Activated T-cell treated with anti-CD3 and anti-CD28 coated beads, Interleukin-2, amount 50 U/mL, for 48 hours (primary cell): ENCODE results near the gene RASA1.
"Not testable (repeated sequence)": the region's sequence is repeated elsewhere in the genome, so short reads cannot be mapped to it uniquely, and the experiment has no call there.

ENCODE experiments used
- DNase-seq, 2 experiments: peaks; one replicate each; pipeline ENCODE4 v3.0.0-alpha.2; 2020

Gene RASA1

GRCh38 chr5:87287266-87287665 is 19.6 kb downstream of the RASA1 start:
- DNase-seq, result not testable (repeated sequence)

GRCh38 chr5:87298692-87299362 is 31.1 kb downstream of the RASA1 start:
- DNase-seq, result no peak

DNA sequence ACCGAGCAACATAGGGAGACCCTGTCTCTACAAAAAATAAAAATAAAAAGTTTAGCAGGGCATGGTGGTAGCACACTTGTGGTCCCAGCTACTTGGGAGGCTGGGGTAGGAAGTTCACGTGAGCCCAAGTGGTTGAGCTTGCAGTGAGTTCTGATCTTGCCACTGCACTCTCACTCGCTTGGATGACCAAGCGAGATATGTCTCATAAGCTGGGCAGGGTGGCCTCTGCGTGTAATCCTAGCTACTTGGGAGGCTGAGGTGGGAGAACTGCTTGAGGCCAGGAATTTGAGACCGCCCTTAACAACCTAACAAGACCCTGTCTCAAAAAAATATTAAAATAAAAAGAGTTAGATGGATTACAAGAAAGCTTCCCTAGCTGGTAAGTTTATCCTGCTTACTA is 32.5 kb downstream of the RASA1 start:
- no peak for DNase-seq

- peak in 1 of 2 experiments; percentile 55 for DNase-seq
Observed at GRCh38 chr5:87300744-87301143, 33.1 kb downstream of the RASA1 start.

DNA sequence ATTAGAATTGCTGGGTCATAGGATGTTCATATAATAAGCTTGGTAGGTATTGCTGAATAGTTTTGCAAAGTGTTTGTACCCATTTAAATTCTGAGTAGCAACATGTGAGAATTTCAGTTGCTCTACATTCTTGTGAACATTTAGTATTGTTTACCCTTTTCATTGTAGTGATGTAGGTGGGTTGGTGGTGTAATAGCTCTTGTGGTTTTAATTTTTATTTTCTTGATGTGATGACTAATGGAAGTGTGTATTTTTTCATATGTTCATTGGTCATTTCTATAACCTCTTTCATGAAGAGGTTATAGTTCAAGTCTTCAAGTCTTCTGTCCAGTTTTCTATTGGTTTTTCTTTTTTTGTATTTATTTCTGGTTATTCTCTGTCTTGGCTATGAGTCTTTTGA is 34.4 kb downstream of the RASA1 start:
- no peak for DNase-seq

DNA sequence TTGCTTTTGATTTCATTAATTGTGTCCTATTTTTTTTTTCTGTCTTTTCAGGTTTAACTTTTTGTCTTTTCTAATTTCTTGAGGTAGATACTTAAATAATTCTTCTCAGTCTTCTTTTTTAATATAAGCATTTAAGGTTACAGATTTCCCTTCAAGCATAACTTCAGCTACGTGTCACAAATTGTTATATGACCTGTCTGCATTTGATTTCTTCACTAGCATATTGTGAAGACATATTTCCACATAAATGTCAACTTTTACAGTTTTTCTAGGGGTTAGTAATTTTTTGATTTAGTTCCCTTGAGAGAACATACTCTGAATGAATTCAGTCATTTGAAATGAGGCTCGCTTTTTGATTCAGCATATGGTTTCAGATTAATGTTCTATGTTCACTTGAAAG is 35.6 kb downstream of the RASA1 start:
- no peak for DNase-seq

DNA sequence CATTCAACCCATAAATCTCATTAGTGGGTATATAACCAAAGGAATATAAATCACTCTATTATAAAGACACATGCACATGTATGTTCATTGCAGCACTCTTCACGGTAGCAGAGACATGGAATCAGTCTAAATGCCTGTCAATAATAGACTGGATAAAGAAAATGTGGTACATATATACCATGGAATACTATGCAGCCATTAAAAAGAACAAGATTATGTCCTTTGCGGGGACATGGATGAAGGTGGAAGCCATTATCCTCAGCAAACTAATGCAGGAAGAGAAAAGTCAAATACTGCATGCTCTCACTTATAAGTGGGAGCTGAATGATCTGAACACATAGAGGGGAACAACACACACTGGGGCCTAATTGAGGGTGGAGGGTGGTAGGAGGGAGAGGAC is 38.4 kb downstream of the RASA1 start:
- DNase-seq, result not testable (repeated sequence)

GRCh38 chr5:87307796-87308423 is 40.2 kb downstream of the RASA1 start:
- no peak for DNase-seq

- DNase-seq, result no peak
Observed at GRCh38 chr5:87311405-87312279, 44.0 kb downstream of the RASA1 start.

GRCh38 chr5:87313216-87313615 is 45.5 kb downstream of the RASA1 start:
- DNase-seq, result no peak

DNA sequence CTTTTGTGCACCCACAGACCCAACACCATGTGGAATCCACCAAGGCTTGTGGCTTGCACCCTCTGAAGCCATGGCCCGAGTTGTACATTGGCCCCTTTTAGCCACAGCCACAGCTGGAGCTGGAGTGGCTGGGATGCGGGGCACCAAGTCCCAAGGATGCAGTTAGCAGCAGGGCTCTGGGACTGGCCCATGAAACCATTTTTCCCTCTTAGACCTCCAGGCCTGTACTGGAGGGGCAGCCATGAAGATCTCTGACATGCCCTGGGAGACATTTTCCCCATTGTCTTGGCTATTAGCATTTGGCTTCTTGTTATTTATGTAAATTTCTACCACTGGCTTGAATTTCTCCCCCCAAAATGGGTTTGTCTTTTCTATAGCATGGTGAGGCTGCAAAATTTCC is 51.8 kb downstream of the RASA1 start:
- DNase-seq, result no peak

- DNase-seq, result no peak
Observed at GRCh38 chr5:87321605-87322004, 53.9 kb downstream of the RASA1 start.

GRCh38 chr5:87322381-87322780 is 54.7 kb downstream of the RASA1 start:
- DNase-seq, result no peak

DNA sequence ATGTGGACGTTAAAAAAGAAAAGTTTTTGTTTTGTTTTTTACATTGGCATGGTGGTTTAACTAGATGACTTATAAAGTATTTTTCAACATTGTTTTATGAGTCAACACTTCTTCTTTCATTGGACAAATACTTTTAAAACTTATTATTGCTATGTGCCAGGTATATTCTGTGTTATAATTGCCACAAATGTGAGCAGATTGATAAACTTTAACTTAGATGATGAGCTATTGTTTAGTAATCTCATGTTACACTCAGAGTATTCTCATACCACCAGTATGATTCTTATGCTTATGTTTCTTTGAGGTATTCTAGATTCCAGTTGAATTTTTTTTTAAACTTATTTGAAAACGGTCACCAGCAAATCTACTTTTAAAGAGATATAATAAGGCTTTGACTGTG is 60.3 kb downstream of the RASA1 start:
- no peak for DNase-seq

DNA sequence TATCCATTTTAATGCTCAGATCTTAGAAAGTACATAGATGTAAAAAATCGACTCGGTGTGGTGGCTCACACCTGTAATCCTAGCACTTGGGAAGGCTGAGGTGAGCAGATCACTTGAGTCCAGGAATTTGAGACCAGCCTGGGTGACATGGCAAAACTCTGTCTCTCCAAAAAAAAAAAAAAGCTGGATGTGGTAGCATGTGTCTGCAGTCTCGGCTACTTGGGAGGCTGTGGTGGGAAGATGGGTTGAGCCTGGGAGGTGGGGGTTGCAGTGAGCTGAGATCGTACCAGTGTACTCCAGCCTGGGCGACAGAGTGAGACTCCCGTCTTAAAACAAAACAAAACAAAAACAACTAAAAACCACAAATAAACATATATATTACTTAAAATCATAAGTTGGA is 61.4 kb downstream of the RASA1 start:
- no peak for DNase-seq

DNA sequence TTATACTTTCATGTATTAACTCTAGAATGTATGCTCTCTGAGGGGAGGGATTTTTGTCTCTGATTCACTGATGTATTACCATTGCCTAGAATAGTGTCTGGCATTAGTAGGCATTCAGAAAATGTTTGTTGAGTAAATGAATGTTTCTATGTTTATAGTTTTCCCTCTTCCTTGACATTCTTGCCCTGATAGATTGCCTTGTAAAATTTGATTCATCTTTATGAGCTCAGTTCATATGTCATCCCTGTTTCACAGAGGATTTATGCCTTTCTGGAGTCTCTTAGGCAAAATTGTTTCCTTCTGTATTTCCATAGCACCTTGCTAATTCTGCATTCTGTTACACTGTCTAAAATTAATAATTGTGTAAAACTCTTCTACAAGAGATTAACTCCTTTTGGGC is 72.3 kb downstream of the RASA1 start:
- DNase-seq, result no peak

DNA sequence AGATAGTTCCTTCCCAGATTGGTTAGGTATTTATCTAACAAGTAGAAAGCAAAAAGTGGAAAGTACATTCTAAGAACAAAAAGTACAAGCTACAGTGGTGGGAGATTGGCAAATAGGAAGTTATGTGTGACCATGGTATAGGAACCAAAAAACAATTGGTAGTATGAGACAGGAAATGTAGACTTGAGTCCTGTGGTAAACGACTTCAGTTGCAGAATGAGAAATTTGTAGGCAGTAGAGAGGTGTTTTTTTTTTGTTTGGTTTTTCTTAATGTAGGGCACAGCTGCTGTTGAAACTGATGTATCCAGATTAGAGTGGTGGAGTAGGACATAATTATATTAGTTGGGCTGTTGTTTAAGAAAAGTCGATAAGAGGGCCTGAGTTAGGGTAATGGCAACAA is 73.0 kb downstream of the RASA1 start:
- DNase-seq, result no peak

DNA sequence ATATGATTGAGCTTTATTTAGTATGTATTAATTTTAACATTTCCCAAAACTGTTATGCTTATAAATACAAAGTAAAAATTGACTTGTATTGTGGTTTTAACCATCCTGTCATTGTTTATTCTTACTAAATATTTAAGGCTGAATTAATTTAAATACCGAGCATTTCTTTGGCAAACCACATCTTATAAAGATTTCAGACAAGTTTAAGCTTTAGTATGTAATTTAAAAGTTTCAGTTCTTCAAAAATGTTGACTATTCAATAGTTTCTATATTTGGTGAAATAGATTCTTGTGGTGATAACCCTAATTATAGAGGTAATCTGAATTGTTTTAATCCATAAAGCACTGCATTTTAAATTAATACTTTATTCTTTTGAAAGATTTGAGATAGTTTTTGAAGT is 79.6 kb downstream of the RASA1 start:
- no peak for DNase-seq

- no peak for DNase-seq
Observed at GRCh38 chr5:87347841-87348240, 80.2 kb downstream of the RASA1 start.

- no peak for DNase-seq
Observed at GRCh38 chr5:87354496-87354895, 86.8 kb downstream of the RASA1 start.

- DNase-seq, result no peak
Observed at GRCh38 chr5:87359106-87359505, 91.4 kb downstream of the RASA1 start.

GRCh38 chr5:87360132-87360531 is 92.4 kb downstream of the RASA1 start:
- DNase-seq, result no peak

GRCh38 chr5:87361031-87361445 is 93.4 kb downstream of the RASA1 start:
- DNase-seq, result no peak
